GM12892 (cell line): ENCODE results near the gene NFYB.

Source experiments
- POLR2A ChIP-seq: IDR thresholded peaks from 2 replicates; pipeline ENCODE4 v1.6.1; 2011; ENCODE audit warnings: low read depth, low read length, control low read depth
- POLR2AphosphoS5 ChIP-seq: IDR thresholded peaks from 2 replicates; pipeline ENCODE4 v1.6.1; 2011; ENCODE audit warnings: low read depth, low read length, control low read depth
- TAF1 ChIP-seq: IDR thresholded peaks from 2 replicates; pipeline ENCODE4 v1.6.1; 2011; ENCODE audit warnings: low read depth, mild to moderate bottlenecking, control low read depth, low read length, borderline replicate concordance

GRCh38 chr12:104126548-104126947, 11.5 kb downstream of the NFYB start:
- TF ChIP-seq TAF1 (no peak), POLR2A (no peak), POLR2AphosphoS5 (no peak)
